Liver (tissue), 9 donors: Measurements from ENCODE around the gene UTP25. TPM values are rescaled to one million over a fixed set of nuclear protein-coding genes. Genes with fewer than 3 reads are reported as not detected.

ENCODE experiments used
- DNase-seq: peaks from one replicate; pipeline ENCODE4 v3.0.0-alpha.2; 2017; ENCODE audit warnings: low spot score
- H3K27ac ChIP-seq, 2 donors: one replicate each; pipeline ENCODE4 v1.7.0; 2013; ENCODE audit warnings: inconsistent platforms in 2 of 2, low read length in 2 of 2, control low read depth in 1 of 2, low read depth in 1 of 2, mild to moderate bottlenecking in 1 of 2
- H3K27me3 ChIP-seq, 4 donors: one replicate each; pipeline versions ENCODE4 v1.6.1 to v1.7.0; 2013; ENCODE audit warnings: low read length in 3 of 4, inconsistent platforms in 1 of 4, mild to moderate bottlenecking in 1 of 4, moderate library complexity in 1 of 4; ENCODE audit not compliant: control insufficient read depth in 4 of 4, insufficient read depth in 4 of 4
- H3K36me3 ChIP-seq, 4 donors: one replicate each; pipeline versions ENCODE4 v1.6.1 to v1.7.0; 2013; ENCODE audit warnings: low read length in 3 of 4, mild to moderate bottlenecking in 3 of 4, low read depth in 1 of 4, moderate library complexity in 1 of 4; ENCODE audit not compliant: control insufficient read depth in 4 of 4, insufficient read depth in 3 of 4
- H3K4me1 ChIP-seq, 4 donors: one replicate each; pipeline versions ENCODE4 v1.6.1 to v1.7.0; 2013; ENCODE audit warnings: low read length in 3 of 4, mild to moderate bottlenecking in 3 of 4, moderate library complexity in 1 of 4; ENCODE audit not compliant: control insufficient read depth in 4 of 4, insufficient read depth in 4 of 4
- H3K4me3 ChIP-seq, 3 donors: one replicate each; pipeline versions ENCODE4 v1.6.1 to v1.7.0; 2013; ENCODE audit warnings: low read length in 3 of 3, control low read depth in 1 of 3, low read depth in 1 of 3, mild to moderate bottlenecking in 1 of 3
- H3K9ac ChIP-seq, 2 donors: one replicate each; pipeline ENCODE4 v1.7.0; 2013; ENCODE audit warnings: low read length in 2 of 2, mild to moderate bottlenecking in 2 of 2, moderate library complexity in 2 of 2, control low read depth in 1 of 2, low read depth in 1 of 2
- H3K9me3 ChIP-seq, 4 donors: one replicate each; pipeline versions ENCODE4 v1.6.1 to v1.7.0; 2013; ENCODE audit warnings: low read length in 3 of 4; ENCODE audit not compliant: control insufficient read depth in 4 of 4
- ATF3 ChIP-seq: IDR thresholded peaks from 2 replicates; pipeline ENCODE4 v1.6.1; 2016; ENCODE audit warnings: antibody characterized with exemption
- CTCF ChIP-seq: fragments of 150-350 bp; IDR thresholded peaks from 2 replicates; pipeline ENCODE4 v1.5.1; 2017; ENCODE audit warnings: improper control_type of control experiment, low read depth, low read length; ENCODE audit not compliant: missing input control
- EGR1 ChIP-seq, 2 donors: IDR thresholded peaks; 2 replicates each; pipeline ENCODE4 v1.6.1; 2016 to 2018; ENCODE audit warnings: antibody characterized with exemption in 2 of 2, low read depth in 2 of 2
- FOXA1 ChIP-seq: IDR thresholded peaks from 2 replicates; pipeline ENCODE4 v1.6.1; 2016; ENCODE audit warnings: antibody characterized with exemption
- FOXA2 ChIP-seq: IDR thresholded peaks from 2 replicates; pipeline ENCODE4 v1.6.1; 2016; ENCODE audit warnings: antibody characterized with exemption
- GABPA ChIP-seq, 2 donors: IDR thresholded peaks in 1 of 2; conservative IDR thresholded peaks in 1 of 2; 2 replicates each; pipeline ENCODE4 v1.6.1; 2016; ENCODE audit warnings: antibody characterized with exemption in 2 of 2, mild to moderate bottlenecking in 1 of 2, moderate library complexity in 1 of 2
- HNF4A ChIP-seq, 2 donors: conservative IDR thresholded peaks; 2 replicates each; pipeline ENCODE4 v1.6.1; 2016; ENCODE audit warnings: antibody characterized with exemption in 2 of 2, mild to moderate bottlenecking in 2 of 2
- HNF4G ChIP-seq: IDR thresholded peaks from 2 replicates; pipeline ENCODE4 v1.6.1; 2016; ENCODE audit warnings: antibody characterized with exemption
- JUND ChIP-seq, 2 donors: IDR thresholded peaks; 2 replicates each; pipeline ENCODE4 v1.6.1; 2016; ENCODE audit warnings: antibody characterized with exemption in 2 of 2
- MAX ChIP-seq: IDR thresholded peaks from 2 replicates; pipeline ENCODE4 v1.6.1; 2016; ENCODE audit warnings: antibody characterized with exemption
- NR2F2 ChIP-seq: IDR thresholded peaks from 2 replicates; pipeline ENCODE4 v1.6.1; 2016; ENCODE audit warnings: antibody characterized with exemption
- RAD21 ChIP-seq, 2 donors: IDR thresholded peaks; 2 replicates each; pipeline ENCODE4 v1.6.1; 2016; ENCODE audit warnings: antibody characterized with exemption in 2 of 2, mild to moderate bottlenecking in 2 of 2
- REST ChIP-seq: IDR thresholded peaks from 2 replicates; pipeline ENCODE4 v1.6.1; 2016; ENCODE audit warnings: antibody characterized with exemption, mild to moderate bottlenecking
- RXRA ChIP-seq, 2 donors: IDR thresholded peaks; 2 replicates each; pipeline ENCODE4 v1.6.1; 2017 to 2018; ENCODE audit warnings: antibody characterized with exemption in 2 of 2, mild to moderate bottlenecking in 1 of 2
- SP1 ChIP-seq: IDR thresholded peaks from 2 replicates; pipeline ENCODE4 v1.6.1; 2018; ENCODE audit warnings: antibody characterized with exemption, mild to moderate bottlenecking
- TAF1 ChIP-seq: conservative IDR thresholded peaks from 2 replicates; pipeline ENCODE4 v1.6.1; 2016; ENCODE audit warnings: antibody characterized with exemption, mild to moderate bottlenecking
- YY1 ChIP-seq: IDR thresholded peaks from 2 replicates; pipeline ENCODE4 v1.6.1; 2016; ENCODE audit warnings: antibody characterized with exemption, mild to moderate bottlenecking
- WGBS: extraction: QIAGEN DNeasy Blood & Tissue Kit; methylation state at CpG from one replicate; pipeline ENCODE4 v1.1.7; 2013; 5-methylcytosine and 5-hydroxymethylcytosine counted together
- polyA plus RNA-seq, 2 donors: library from polyadenylated mRNA; stranded (reverse) in 1 of 2; unstranded in 1 of 2; fragments of 200-250 nt in 1 of 2; fragments of >200 nt in 1 of 2; fragmentation: Nextera tagmentation in 1 of 2; extraction: Ambion mirVana in 1 of 2; gene quantifications; one replicate each; pipeline versions ENCODE4 v1.2.1 to v1.2.3, GENCODE V29; 2013 to 2015
- total RNA-seq, 2 donors: library from RNA; depleted of rRNA; stranded (reverse); fragments of >200 nt; gene quantifications; one replicate each; pipeline ENCODE4 v1.2.3, GENCODE V29; 2014
- donor health status: healthy.
- donor health status: healthy.
- donor health status: healthy.
- donor health status: healthy.
- donor health status: healthy.

The UTP25 gene
- total and polyA plus RNA-seq, 4 donors, result 2.4 to 7.7 (median 3.0) TPM

- no peak overlapping the region for H3K9ac ChIP-seq
- H3K27me3 ChIP-seq, result no peaks in the 10 kb centered on the region
- no peak for DNase-seq
- no peaks in the 10 kb centered on the region for H3K4me1 ChIP-seq
- H3K9me3 ChIP-seq, result no peaks in the 10 kb centered on the region
- WGBS, result 81% methylated on average over 3 of the region's 3 CpGs
- H3K36me3 ChIP-seq, result no peaks in the 10 kb centered on the region
- H3K27ac ChIP-seq, result no peak overlapping the region
- TF ChIP-seq ATF3 (no peak), RXRA (IDR thresholded peaks at IDR 0.05) (no peak), TAF1 (no peak), HNF4A (conservative IDR thresholded peaks at IDR 0.05) (no peak), HNF4G (no peak), NR2F2 (no peak), JUND (IDR thresholded peaks at IDR 0.05) (no peak), SP1 (no peak), YY1 (no peak), REST (no peak), MAX (no peak), FOXA1 (no peak), CTCF (no peak), GABPA (IDR thresholded peaks at IDR 0.05 in 1 of 2, conservative IDR thresholded peaks at IDR 0.05 in 1 of 2) (no peak), FOXA2 (no peak), RAD21 (IDR thresholded peaks at IDR 0.05) (no peak)
- no peak overlapping the region for H3K4me3 ChIP-seq
These were observed 12.3 kb upstream of the UTP25 start for GRCh38 chr1:209815490-209815889.

- 82% methylated on average over 6 of the region's 6 CpGs for WGBS
- Histone ChIP-seq H3K9me3 (no peaks in the 10 kb centered on the region), H3K4me3 (no peak overlapping the region), H3K9ac (no peak overlapping the region), H3K4me1 (no peaks in the 10 kb centered on the region), H3K36me3 (no peaks in the 10 kb centered on the region), H3K27ac (no peak overlapping the region), H3K27me3 (no peaks in the 10 kb centered on the region)
- DNase-seq, result no peak
- TF ChIP-seq EGR1 (IDR thresholded peaks at IDR 0.05; ENCODE audit: low read depth in 2 of 2), result no peak
- no peak for TF ChIP-seq TAF1
- TF ChIP-seq FOXA1, result no peak
- no peak for TF ChIP-seq FOXA2
- TF ChIP-seq SP1, result no peak
- no peak for TF ChIP-seq GABPA (IDR thresholded peaks at IDR 0.05 in 1 of 2, conservative IDR thresholded peaks at IDR 0.05 in 1 of 2)
- TF ChIP-seq RXRA (IDR thresholded peaks at IDR 0.05), result no peak
- no peak for TF ChIP-seq CTCF
These were observed 11.8 kb upstream of the UTP25 start for GRCh38 chr1:209815931-209816341.
